HepG2 (cell line): Measurements from ENCODE around the gene MICALL2. TPM values are rescaled to one million over a fixed set of nuclear protein-coding genes. Genes with fewer than 3 reads are reported as not detected.

Source experiments
- CEBPZ ChIP-seq: IDR thresholded peaks from 2 replicates; pipeline ENCODE4 v1.6.1; 2012; ENCODE audit warnings: low read length, improper control_type of control experiment
- CTCF ChIP-seq: sonication (generic); formaldehyde crosslinking; IDR thresholded peaks from 2 replicates; pipeline ENCODE4 v1.5.0; 2020; ENCODE audit warnings: mild to moderate bottlenecking, missing genetic modification reagents, moderate library complexity
- GABPB1 ChIP-seq: IDR thresholded peaks from 2 replicates; pipeline ENCODE4 v1.6.1; 2016; ENCODE audit warnings: mild to moderate bottlenecking, missing genetic modification reagents, moderate library complexity, missing compliant biosample characterization
- GFI1 ChIP-seq: sonication (generic); formaldehyde crosslinking; IDR thresholded peaks from 2 replicates; pipeline ENCODE4 v1.5.0; 2020; ENCODE audit warnings: missing genetic modification reagents, mild to moderate bottlenecking, borderline replicate concordance
- HMGXB4 ChIP-seq, 2 experiments: sonication (generic) in 1 of 2; formaldehyde crosslinking in 1 of 2; IDR thresholded peaks; 2 replicates each; pipeline versions ENCODE4 v1.4.0 to v1.6.1; 2018 to 2020; ENCODE audit warnings: missing genetic modification reagents in 2 of 2, borderline replicate concordance in 1 of 2, low read depth in 1 of 2, mild to moderate bottlenecking in 1 of 2, missing biosample characterization in 1 of 2
- HNF4G ChIP-seq, 2 experiments: sonication (generic) in 1 of 2; formaldehyde crosslinking in 1 of 2; IDR thresholded peaks; 2 replicates each; pipeline versions ENCODE4 v1.4.0 to v1.6.1; 2011 to 2020; ENCODE audit warnings: borderline replicate concordance in 2 of 2, low read depth in 2 of 2, mild to moderate bottlenecking in 2 of 2, low read length in 1 of 2, missing genetic modification reagents in 1 of 2, moderate library complexity in 1 of 2
- KLF12 ChIP-seq: sonication (generic); formaldehyde crosslinking; IDR thresholded peaks from 2 replicates; pipeline ENCODE4 v1.4.0; 2020; ENCODE audit warnings: missing genetic modification reagents, borderline replicate concordance
- NAIF1 ChIP-seq: sonication (generic); formaldehyde crosslinking; IDR thresholded peaks from 2 replicates; pipeline ENCODE4 v1.5.0; 2020; ENCODE audit warnings: mild to moderate bottlenecking, missing genetic modification reagents, borderline replicate concordance
- REPIN1 ChIP-seq: sonication (generic); formaldehyde crosslinking; IDR thresholded peaks from 2 replicates; pipeline ENCODE4 v1.8.0; 2022; ENCODE audit warnings: missing genetic modification reagents, low read depth, mild to moderate bottlenecking, borderline replicate concordance
- THRA ChIP-seq: sonication (generic); formaldehyde crosslinking; IDR thresholded peaks from 2 replicates; pipeline ENCODE4 v1.4.0; 2020; ENCODE audit warnings: missing genetic modification reagents, borderline replicate concordance
- ZNF207 ChIP-seq: fragments of 450-650 bp; IDR thresholded peaks from 2 replicates; pipeline ENCODE4 v1.6.1; 2016; ENCODE audit warnings: antibody characterized with exemption, borderline replicate concordance
- ZNF274 ChIP-seq: sonication (generic); formaldehyde crosslinking; IDR thresholded peaks from 2 replicates; pipeline ENCODE4 v1.5.1; 2020; ENCODE audit warnings: mild to moderate bottlenecking, missing genetic modification reagents
- ZNF629 ChIP-seq: sonication (generic); formaldehyde crosslinking; conservative IDR thresholded peaks from 2 replicates; pipeline ENCODE4 v1.5.0; 2020; ENCODE audit warnings: missing genetic modification reagents
- ZZZ3 ChIP-seq: sonication (generic); formaldehyde crosslinking; IDR thresholded peaks from 2 replicates; pipeline ENCODE4 v1.4.0; 2020; ENCODE audit warnings: missing genetic modification reagents, mild to moderate bottlenecking, borderline replicate concordance
- polyA plus RNA-seq, 8 experiments: library from polyadenylated mRNA; depleted of rRNA in 3 of 8; stranded (reverse) in 7 of 8; unstranded in 1 of 8; fragments of >200 nt; fragmentation: Illumina TruSeq in 4 of 8; extraction: Trizol in 4 of 8; gene quantifications; 2 replicates each; pipeline versions ENCODE4 v1.2.1 to v1.2.3, GENCODE V29; 2011 to 2016; ENCODE audit warnings: low read depth in 4 of 8, missing spikeins in 1 of 8, mixed read lengths in 1 of 8; ENCODE audit not compliant: insufficient read depth in 1 of 8
- total RNA-seq, 5 experiments: library from RNA; depleted of rRNA; stranded (reverse); fragments of >200 nt; fragmentation: Illumina TruSeq; extraction: Trizol; gene quantifications; 2 replicates each; pipeline ENCODE4 v1.2.3, GENCODE V29; 2016; ENCODE audit warnings: low read depth in 1 of 5

The MICALL2 gene
- total and polyA plus RNA-seq, 2 of the 13 experiments (the other 11 are each of a cell fraction or from before 2014, with no cell fraction given) = 5.8 to 12.4 TPM

- TF ChIP-seq GABPB1 (CRISPR knock-in tag) (peak; percentile 46; the same call in 1 of the 2 replicates), GFI1 (CRISPR knock-in tag) (no peak), HNF4G (IDR thresholded peaks at IDR 0.05; ENCODE audit: borderline replicate concordance, low read depth, low read length) (no peak), HNF4G (CRISPR knock-in tag; IDR thresholded peaks at IDR 0.05; ENCODE audit: borderline replicate concordance, low read depth) (no peak), ZNF274 (CRISPR knock-in tag) (peak; percentile 4; the same call in 1 of the 2 replicates), REPIN1 (CRISPR knock-in tag) (no peak), ZZZ3 (CRISPR knock-in tag) (no peak), THRA (0 out of 2 replicates have a peak, but pooled peaks have one; percentile 3), KLF12 (CRISPR knock-in tag) (no peak), HMGXB4 (CRISPR knock-in tag; IDR thresholded peaks at IDR 0.05; ENCODE audit: borderline replicate concordance in 1 of 2, low read depth in 1 of 2) (no peak; a peak in 2 of 4 replicates), ZNF629 (CRISPR knock-in tag) (no peak), NAIF1 (no peak), CTCF (peak; percentile 33), ZNF207 (no peak), CEBPZ (no peak)
These were observed 1.2 kb downstream of the MICALL2 start (continued) for GRCh38 chr7:1457949-1458682.
